ENCODE results near the gene OTUD3. TPM values are rescaled to one million over a fixed set of nuclear protein-coding genes. Genes with fewer than 3 reads are reported as not detected.

OTUD3 gene
- total and polyA plus RNA-seq, 9 of the 15 experiments (the other 6 are each of a cell fraction or from before 2014, with no cell fraction given): 2.0 to 16.6 (median 11.0) TPM

DNA sequence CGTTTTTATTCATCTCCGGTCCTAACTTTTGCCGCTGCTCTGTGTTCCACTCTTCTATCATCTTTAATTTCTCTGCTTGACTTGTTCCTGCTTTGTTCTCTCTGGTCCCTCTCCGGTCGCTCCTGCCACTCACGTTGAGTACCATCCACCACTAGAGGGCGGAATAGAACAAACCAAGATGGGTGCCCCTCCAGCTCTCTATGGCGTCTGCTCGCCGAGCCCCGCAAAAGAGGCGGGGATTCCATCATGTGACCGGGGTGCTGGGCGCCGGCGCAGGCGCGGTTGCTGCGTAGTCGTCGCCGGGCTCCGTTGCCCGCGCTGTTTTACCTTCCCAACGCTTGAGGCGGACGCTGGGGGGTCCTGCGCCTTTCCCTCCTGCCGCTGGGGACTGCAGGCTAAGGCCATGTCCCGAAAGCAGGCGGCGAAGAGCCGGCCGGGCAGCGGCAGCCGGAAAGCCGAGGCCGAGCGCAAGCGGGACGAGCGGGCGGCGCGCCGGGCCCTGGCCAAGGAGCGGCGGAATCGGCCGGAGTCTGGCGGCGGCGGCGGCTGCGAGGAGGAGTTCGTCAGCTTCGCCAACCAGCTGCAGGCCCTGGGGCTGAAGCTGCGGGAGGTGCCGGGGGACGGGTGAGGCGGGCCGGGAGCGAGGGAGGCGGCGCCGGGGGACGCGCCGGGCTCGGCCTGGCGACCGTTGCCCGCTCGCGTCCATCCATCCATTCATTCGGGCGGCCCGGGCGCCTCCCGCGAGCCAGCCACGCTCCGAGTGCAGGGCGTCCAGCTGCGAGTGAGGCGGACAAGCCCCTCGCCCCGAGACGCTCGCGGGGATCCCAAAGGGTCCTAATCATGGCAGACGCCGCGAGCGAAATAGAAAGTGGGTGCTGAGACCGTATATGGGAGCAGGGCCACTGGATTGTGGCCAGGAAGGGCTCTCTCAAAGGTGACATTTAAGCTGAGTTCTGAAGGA, at the start of gene OTUD3 (continued):
- TF ChIP-seq NFE2L1 (tag; IDR thresholded peaks at IDR 0.05; ENCODE audit: borderline replicate concordance, low read depth) (no peak), ZNF324 (CRISPR knock-in tag; IDR thresholded peaks at IDR 0.05) (no peak), MTA2 (IDR thresholded peaks at IDR 0.05; ENCODE audit: low read depth) (no peak), WHSC1 (IDR thresholded peaks at IDR 0.05; ENCODE audit: low read length) (no peak), FOXA3 (CRISPR knock-in tag; conservative IDR thresholded peaks at IDR 0.05 in 1 of 2, IDR thresholded peaks at IDR 0.05 in 1 of 2) (no peak), HIVEP1 (CRISPR knock-in tag; IDR thresholded peaks at IDR 0.05) (no peak), PHF21A (IDR thresholded peaks at IDR 0.05; ENCODE audit: borderline replicate concordance, low read depth) (no peak), ZKSCAN1 (IDR thresholded peaks at IDR 0.05; ENCODE audit: low read depth, low read length) (0 out of 2 replicates have a peak, but pooled peaks have one; percentile 52), TGIF2 (CRISPR knock-in tag; IDR thresholded peaks at IDR 0.05) (no peak; the same call in 1 of the 2 replicates), CXXC5 (CRISPR knock-in tag; IDR thresholded peaks at IDR 0.05) (peak; percentile 95), TAL1 (IDR thresholded peaks at IDR 0.05) (no peak; the same call in 1 of the 2 replicates), PCBP1 (IDR thresholded peaks at IDR 0.05; ENCODE audit: low read depth, low read length, poor library complexity, severe bottlenecking) (peak; percentile 37), ERF (CRISPR knock-in tag; IDR thresholded peaks at IDR 0.05) (peak; percentile 13; the same call in 1 of the 2 replicates), ZNF263 (CRISPR knock-in tag; IDR thresholded peaks at IDR 0.05; ENCODE audit: borderline replicate concordance) (no peak; the same call in 1 of the 2 replicates), SMARCE1 (IDR thresholded peaks at IDR 0.05) (no peak)
- TF ChIP-seq, protein P1, sequence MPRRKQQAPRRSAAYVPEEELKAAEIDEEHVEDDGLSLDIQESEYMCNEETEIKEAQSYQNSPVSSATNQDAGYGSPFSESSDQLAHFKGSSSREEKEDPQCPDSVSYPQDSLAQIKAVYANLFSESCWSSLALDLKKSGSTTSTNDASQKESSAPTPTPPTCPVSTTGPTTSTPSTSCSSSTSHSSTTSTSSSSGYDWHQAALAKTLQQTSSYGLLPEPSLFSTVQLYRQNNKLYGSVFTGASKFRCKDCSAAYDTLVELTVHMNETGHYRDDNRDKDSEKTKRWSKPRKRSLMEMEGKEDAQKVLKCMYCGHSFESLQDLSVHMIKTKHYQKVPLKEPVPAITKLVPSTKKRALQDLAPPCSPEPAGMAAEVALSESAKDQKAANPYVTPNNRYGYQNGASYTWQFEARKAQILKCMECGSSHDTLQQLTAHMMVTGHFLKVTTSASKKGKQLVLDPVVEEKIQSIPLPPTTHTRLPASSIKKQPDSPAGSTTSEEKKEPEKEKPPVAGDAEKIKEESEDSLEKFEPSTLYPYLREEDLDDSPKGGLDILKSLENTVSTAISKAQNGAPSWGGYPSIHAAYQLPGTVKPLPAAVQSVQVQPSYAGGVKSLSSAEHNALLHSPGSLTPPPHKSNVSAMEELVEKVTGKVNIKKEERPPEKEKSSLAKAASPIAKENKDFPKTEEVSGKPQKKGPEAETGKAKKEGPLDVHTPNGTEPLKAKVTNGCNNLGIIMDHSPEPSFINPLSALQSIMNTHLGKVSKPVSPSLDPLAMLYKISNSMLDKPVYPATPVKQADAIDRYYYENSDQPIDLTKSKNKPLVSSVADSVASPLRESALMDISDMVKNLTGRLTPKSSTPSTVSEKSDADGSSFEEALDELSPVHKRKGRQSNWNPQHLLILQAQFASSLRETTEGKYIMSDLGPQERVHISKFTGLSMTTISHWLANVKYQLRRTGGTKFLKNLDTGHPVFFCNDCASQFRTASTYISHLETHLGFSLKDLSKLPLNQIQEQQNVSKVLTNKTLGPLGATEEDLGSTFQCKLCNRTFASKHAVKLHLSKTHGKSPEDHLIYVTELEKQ (CRISPR knock-in tag; IDR thresholded peaks at IDR 0.05): no peak
- TF ChIP-seq, protein P2, sequence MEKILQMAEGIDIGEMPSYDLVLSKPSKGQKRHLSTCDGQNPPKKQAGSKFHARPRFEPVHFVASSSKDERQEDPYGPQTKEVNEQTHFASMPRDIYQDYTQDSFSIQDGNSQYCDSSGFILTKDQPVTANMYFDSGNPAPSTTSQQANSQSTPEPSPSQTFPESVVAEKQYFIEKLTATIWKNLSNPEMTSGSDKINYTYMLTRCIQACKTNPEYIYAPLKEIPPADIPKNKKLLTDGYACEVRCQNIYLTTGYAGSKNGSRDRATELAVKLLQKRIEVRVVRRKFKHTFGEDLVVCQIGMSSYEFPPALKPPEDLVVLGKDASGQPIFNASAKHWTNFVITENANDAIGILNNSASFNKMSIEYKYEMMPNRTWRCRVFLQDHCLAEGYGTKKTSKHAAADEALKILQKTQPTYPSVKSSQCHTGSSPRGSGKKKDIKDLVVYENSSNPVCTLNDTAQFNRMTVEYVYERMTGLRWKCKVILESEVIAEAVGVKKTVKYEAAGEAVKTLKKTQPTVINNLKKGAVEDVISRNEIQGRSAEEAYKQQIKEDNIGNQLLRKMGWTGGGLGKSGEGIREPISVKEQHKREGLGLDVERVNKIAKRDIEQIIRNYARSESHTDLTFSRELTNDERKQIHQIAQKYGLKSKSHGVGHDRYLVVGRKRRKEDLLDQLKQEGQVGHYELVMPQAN (IDR thresholded peaks at IDR 0.05; ENCODE audit: borderline replicate concordance): no peak
- TF ChIP-seq, protein P3, sequence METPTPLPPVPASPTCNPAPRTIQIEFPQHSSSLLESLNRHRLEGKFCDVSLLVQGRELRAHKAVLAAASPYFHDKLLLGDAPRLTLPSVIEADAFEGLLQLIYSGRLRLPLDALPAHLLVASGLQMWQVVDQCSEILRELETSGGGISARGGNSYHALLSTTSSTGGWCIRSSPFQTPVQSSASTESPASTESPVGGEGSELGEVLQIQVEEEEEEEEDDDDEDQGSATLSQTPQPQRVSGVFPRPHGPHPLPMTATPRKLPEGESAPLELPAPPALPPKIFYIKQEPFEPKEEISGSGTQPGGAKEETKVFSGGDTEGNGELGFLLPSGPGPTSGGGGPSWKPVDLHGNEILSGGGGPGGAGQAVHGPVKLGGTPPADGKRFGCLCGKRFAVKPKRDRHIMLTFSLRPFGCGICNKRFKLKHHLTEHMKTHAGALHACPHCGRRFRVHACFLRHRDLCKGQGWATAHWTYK (CRISPR knock-in tag; IDR thresholded peaks at IDR 0.05): no peak; the same call in 1 of the 2 replicates
